Lower leg skin (tissue), 3 donors: ENCODE data around the gene IRS1.

Source experiments
- CTCF ChIP-seq, 3 donors: fragments of 450-650 bp; IDR thresholded peaks; one replicate each; pipeline ENCODE4 v1.5.1; 2016; ENCODE audit warnings: antibody characterized with exemption in 3 of 3, mild to moderate bottlenecking in 3 of 3, moderate library complexity in 2 of 3
- POLR2A ChIP-seq, 2 donors: fragments of 450-650 bp; IDR thresholded peaks; one replicate each; pipeline ENCODE4 v1.6.1; 2016 to 2017; ENCODE audit warnings: antibody characterized with exemption in 2 of 2, mild to moderate bottlenecking in 1 of 2, moderate library complexity in 1 of 2

GRCh38 chr2:226687641-226688253, 111.9 kb downstream of the IRS1 start:
- TF ChIP-seq CTCF (IDR thresholded peaks at IDR 0.05), result no peak
- no peak for TF ChIP-seq POLR2A (IDR thresholded peaks at IDR 0.05)
